Fibroblast of mammary gland (primary cell): ENCODE data around the gene CARD9.

ENCODE experiments used
- DNase-seq: peaks from one replicate; pipeline ENCODE4 v3.0.0-alpha.2; 2010; ENCODE audit warnings: low read depth
- H3K4me3 ChIP-seq: 2 replicates; pipeline ENCODE4 v1.5.1; 2011; ENCODE audit warnings: low read depth, mild to moderate bottlenecking, low read length, moderate library complexity; ENCODE audit not compliant: control insufficient read depth
- CTCF ChIP-seq: conservative IDR thresholded peaks from 2 replicates; pipeline ENCODE4 v1.5.1; 2011; ENCODE audit warnings: low read depth, low read length, inconsistent platforms; ENCODE audit not compliant: control insufficient read depth, insufficient read depth

The CARD9 gene

GRCh38 chr9:136343121-136343883, 30.2 kb downstream of the CARD9 start:
- no peak for TF ChIP-seq CTCF
- no peak overlapping the region for H3K4me3 ChIP-seq
- no peak for DNase-seq

- no peak overlapping the region for H3K4me3 ChIP-seq
- no peak for TF ChIP-seq CTCF
- peak; percentile 52 for DNase-seq
Observed at GRCh38 chr9:136342181-136343120, 31.0 kb downstream of the CARD9 start.

GRCh38 chr9:136341769-136342168, 31.7 kb downstream of the CARD9 start:
- TF ChIP-seq CTCF: no peak
- no peak overlapping the region for H3K4me3 ChIP-seq
- DNase-seq: no peak

- DNase-seq: no peak
- H3K4me3 ChIP-seq: no peak overlapping the region
- TF ChIP-seq CTCF: no peak
Observed at GRCh38 chr9:136341042-136341655, 32.3 kb downstream of the CARD9 start.

GRCh38 chr9:136340356-136341041, 33.0 kb downstream of the CARD9 start:
- TF ChIP-seq CTCF: no peak
- H3K4me3 ChIP-seq: no peak overlapping the region
- no peak for DNase-seq

GRCh38 chr9:136339958-136340310, 33.5 kb downstream of the CARD9 start:
- H3K4me3 ChIP-seq: no peak overlapping the region
- DNase-seq: no peak
- TF ChIP-seq CTCF: no peak
